Coronary artery (tissue), 2 donors: ENCODE data around the gene CHAC1.
A peak's percentile ranks its signal among the peaks of the same experiment; 100 is the strongest.

Experiments used
- DNase-seq: peaks from one replicate; pipeline ENCODE4 v3.0.0-alpha.2; 2017; ENCODE audit warnings: low spot score
- H3K27ac ChIP-seq, 2 donors: fragments of 200-600 bp; sonication (generic); one replicate each; pipeline ENCODE4 v1.5.1; 2016 to 2019
- H3K4me3 ChIP-seq: fragments of 200-600 bp; sonication (generic); 2 replicates; pipeline ENCODE4 v1.5.1; 2016; ENCODE audit warnings: mild to moderate bottlenecking, moderate library complexity
- CTCF ChIP-seq: fragments of 200-600 bp; sonication (generic); IDR thresholded peaks from one replicate; pipeline ENCODE4 v1.5.1; 2019; ENCODE audit warnings: antibody characterized with exemption

CHAC1 gene

GRCh38 chr15:40982855-40983254, 29.6 kb downstream of the CHAC1 start:
- Histone ChIP-seq H3K4me3 (no peak overlapping the region), H3K27ac (peak overlapping the region in 1 of 2 donors; percentile 60)
- no peak for DNase-seq
- no peak for TF ChIP-seq CTCF

GRCh38 chr15:40984406-40984805, 31.1 kb downstream of the CHAC1 start:
- H3K4me3 ChIP-seq: no peak overlapping the region
- TF ChIP-seq CTCF: no peak
- H3K27ac ChIP-seq: peak overlapping the region in 1 of 2 donors; percentile 48
- no peak for DNase-seq

DNA sequence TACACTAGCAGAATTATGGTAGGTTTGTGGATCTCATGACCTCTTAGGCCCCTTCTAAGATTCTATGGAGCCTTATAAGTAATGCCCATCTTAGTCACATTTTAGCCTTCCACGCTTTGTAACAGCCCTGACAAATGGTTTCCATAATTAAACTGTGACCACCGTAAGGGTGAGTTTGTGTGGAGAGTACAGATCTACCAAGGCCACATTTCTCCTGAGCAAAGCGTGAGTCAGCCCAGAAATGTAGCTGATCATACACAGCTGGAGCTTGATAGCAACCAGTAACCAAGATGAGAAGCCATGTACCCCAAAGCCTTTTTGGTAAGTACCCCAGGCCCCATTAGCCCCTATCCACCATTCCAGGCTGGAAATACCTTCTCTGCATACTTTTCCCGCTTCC, 31.7 kb downstream of the CHAC1 start:
- no peak for TF ChIP-seq CTCF
- Histone ChIP-seq H3K27ac (peak overlapping the region; percentile 36 to 48), H3K4me3 (no peak overlapping the region)
- no peak for DNase-seq

- Histone ChIP-seq H3K27ac (peak overlapping the region; percentile 36 to 48), H3K4me3 (no peak overlapping the region)
- DNase-seq: no peak
- TF ChIP-seq CTCF: no peak
These were observed 32.5 kb downstream of the CHAC1 start for GRCh38 chr15:40985541-40986330.

- TF ChIP-seq CTCF: no peak
- no peak for DNase-seq
- H3K4me3 ChIP-seq: no peak overlapping the region
- no peak overlapping the region for H3K27ac ChIP-seq
These were observed 33.5 kb downstream of the CHAC1 start for GRCh38 chr15:40986820-40987219.

DNA sequence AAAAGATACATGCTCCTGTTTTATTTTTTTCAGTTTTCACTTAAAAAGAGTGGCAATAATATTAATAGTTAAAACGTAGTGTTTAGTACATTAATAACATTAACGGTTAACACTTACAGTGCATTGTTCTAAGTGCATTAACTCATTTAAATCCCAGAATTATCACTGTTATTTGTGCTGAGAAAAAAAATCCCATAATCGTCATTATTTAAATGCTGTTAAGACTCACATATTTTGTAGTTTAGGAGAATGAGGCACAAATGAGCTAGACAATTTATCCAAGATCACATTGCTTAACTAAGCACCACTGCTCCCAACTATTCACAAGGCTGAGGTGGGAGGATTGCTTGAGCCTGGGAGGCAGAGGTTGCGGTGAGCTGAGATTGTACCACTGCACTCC, 34.9 kb downstream of the CHAC1 start:
- no peak overlapping the region for H3K27ac ChIP-seq
- no peak for TF ChIP-seq CTCF
- no peak overlapping the region for H3K4me3 ChIP-seq
- DNase-seq: no peak

DNA sequence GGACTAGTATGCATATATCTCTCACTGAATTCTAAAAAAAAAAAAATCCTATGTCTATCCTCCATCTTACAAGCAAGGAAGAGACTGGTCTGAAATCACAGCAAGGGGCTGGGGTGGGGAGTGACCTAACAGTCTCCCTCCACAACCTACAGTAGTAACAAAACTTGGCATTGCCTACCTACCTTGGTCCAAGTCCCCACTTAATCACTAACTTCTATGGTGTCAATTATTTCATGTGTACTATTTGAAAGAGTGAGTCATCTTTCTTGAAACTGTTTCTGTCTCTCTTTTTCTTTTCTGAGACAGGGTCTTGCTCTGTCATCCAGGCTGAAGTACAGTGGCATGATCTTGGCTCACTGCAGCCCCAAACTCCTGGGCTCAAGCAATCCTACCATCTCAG, 36.8 kb downstream of the CHAC1 start:
- no peak overlapping the region for H3K27ac ChIP-seq
- no peak overlapping the region for H3K4me3 ChIP-seq
- DNase-seq: no peak
- TF ChIP-seq CTCF: no peak
